ENCODE measurements around the gene STRIP1.
"Not testable (repeated sequence)": the region's sequence is repeated elsewhere in the genome, so short reads cannot be mapped to it uniquely, and the experiment has no call there.

The STRIP1 gene

GRCh38 chr1:110067893-110068645 lies 33.6 kb downstream of the STRIP1 start:
- no peak for DNase-seq (ENCODE audit: low read depth in 1 of 2, low spot score in 1 of 2)

GRCh38 chr1:110068646-110069403 lies 34.4 kb downstream of the STRIP1 start:
- no peak for DNase-seq (ENCODE audit: low read depth in 1 of 2, low spot score in 1 of 2)

GRCh38 chr1:110069404-110070281 lies 35.2 kb downstream of the STRIP1 start:
- no peak for DNase-seq (ENCODE audit: low read depth in 1 of 2, low spot score in 1 of 2)

DNA sequence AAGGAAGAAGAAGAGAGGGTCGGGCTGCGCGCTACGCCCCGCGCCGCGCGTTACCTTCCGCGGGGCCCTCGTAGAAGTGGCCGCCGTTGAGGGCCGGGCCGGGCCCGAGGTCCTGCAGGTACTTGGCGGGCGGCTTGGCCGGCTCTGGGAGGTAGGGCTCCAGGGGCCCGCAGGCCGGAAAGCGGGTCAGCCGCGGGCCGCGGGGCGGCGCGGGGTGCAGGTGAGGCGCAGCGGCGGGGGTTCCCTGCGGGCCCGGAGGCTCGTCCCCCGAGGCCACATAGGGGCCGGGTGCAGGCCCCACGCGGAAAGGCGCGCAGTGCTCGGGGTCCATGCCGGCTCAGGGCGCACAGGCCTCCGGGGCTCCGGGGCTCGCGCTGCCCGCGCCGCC lies 35.9 kb downstream of the STRIP1 start:
- DNase-seq (ENCODE audit: low read depth in 1 of 2, low spot score in 1 of 2), result no peak

- no peak for DNase-seq (ENCODE audit: low read depth in 1 of 2, low spot score in 1 of 2)
Measured at GRCh38 chr1:110070671-110071242, 36.3 kb downstream of the STRIP1 start, which contains the start of gene ALX3. ALX3 (minus strand) TSS chr1:110070672; CDS start chr1:110070612, 60 bp downstream.

- DNase-seq (ENCODE audit: low read depth in 1 of 2, low spot score in 1 of 2), result no peak
Measured at GRCh38 chr1:110074166-110074565, 39.7 kb downstream of the STRIP1 start.

GRCh38 chr1:110076789-110077500 lies 42.5 kb downstream of the STRIP1 start:
- no peak for DNase-seq (ENCODE audit: low read depth in 1 of 2, low spot score in 1 of 2)

GRCh38 chr1:110079995-110080394 lies 45.6 kb downstream of the STRIP1 start:
- DNase-seq (ENCODE audit: low read depth in 1 of 2, low spot score in 1 of 2), result not testable (repeated sequence)

GRCh38 chr1:110081061-110081460 lies 46.6 kb downstream of the STRIP1 start:
- DNase-seq (ENCODE audit: low read depth in 1 of 2, low spot score in 1 of 2), result no peak

GRCh38 chr1:110082477-110082876 lies 48.1 kb downstream of the STRIP1 start:
- DNase-seq (ENCODE audit: low read depth in 1 of 2, low spot score in 1 of 2), result no peak

DNA sequence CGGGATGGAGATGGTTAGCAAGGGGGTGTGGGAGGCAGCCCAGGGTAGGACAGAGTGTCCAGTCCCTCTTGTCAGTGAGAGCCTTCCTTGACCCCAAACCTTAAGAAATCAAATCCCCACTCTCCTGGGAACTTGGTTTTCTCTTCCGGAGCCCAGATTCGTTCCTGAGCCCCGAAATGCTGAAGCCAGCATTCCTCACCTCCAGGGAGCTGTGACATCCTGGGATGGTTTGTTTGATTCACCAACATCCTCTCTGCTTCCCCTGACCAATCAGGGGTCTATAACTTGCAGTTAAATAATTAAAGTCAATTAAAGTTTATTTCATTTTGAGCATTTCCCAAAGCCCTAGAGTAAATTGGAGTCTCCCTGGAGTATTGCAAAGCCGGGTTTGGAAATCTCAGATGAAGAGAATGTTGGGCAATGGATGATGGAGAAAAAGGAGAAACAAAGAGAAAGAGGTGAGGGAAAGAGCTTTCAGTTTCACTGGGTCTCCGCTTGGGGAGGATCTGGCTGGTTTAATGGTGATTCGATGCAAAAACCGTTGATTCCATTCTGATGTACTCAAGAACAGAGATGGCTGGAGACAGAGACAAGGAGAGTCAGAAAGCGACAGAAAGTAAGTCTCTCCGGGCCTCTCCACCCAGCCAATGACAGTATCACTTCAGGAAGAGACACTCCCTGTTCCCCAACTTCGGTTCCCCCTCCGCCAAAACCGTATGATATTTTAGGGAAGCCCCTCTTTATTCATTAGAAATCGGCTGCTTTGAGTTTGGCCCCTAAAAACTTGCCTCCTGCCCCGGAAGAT lies 48.8 kb downstream of the STRIP1 start:
- DNase-seq (ENCODE audit: low read depth in 1 of 2, low spot score in 1 of 2), result no peak

GRCh38 chr1:110083866-110084226 lies 49.4 kb downstream of the STRIP1 start:
- no peak for DNase-seq (ENCODE audit: low read depth in 1 of 2, low spot score in 1 of 2)

- DNase-seq (ENCODE audit: low read depth in 1 of 2, low spot score in 1 of 2), result no peak
Measured at GRCh38 chr1:110084227-110085078, 50.0 kb downstream of the STRIP1 start.

- DNase-seq (ENCODE audit: low read depth in 1 of 2, low spot score in 1 of 2), result no peak
Measured at GRCh38 chr1:110085671-110086070, 51.2 kb downstream of the STRIP1 start.

DNA sequence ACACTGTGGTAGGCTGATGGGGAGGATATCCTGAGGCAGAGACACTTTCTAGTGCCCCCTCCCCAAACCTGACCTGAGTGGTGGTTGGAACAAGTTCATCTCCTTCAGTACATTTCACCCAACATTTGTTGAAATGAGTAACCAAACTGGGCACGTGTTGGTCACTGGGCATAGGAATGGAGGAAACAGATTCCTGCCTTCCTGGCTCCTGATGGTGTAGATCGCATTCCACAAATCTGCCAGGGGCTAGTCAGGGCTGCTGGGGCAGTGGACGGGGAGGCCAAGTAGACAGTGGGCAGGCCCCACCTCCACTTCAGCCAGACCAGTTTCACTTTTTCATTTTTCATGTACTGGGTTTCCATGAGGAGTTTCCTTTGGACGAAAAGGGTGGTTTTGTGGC lies 52.5 kb downstream of the STRIP1 start:
- no peak for DNase-seq (ENCODE audit: low read depth in 1 of 2, low spot score in 1 of 2)

- DNase-seq (ENCODE audit: low read depth in 1 of 2, low spot score in 1 of 2), result no peak
Measured at GRCh38 chr1:110087812-110088738, 53.7 kb downstream of the STRIP1 start.

GRCh38 chr1:110088739-110089316 lies 54.4 kb downstream of the STRIP1 start:
- no peak for DNase-seq (ENCODE audit: low read depth in 1 of 2, low spot score in 1 of 2)

Data from stimulated activated CD4-positive, alpha-beta T cell treated with anti-CD3 and anti-CD28 coated beads, Interleukin-15, amount 100 ng/mL, for 1 hour (primary cell).